GM12865 (cell line): Measurements from ENCODE around the gene RNU11.
"Not testable (repeated sequence)": the region's sequence is repeated elsewhere in the genome, so short reads cannot be mapped to it uniquely, and the experiment has no call there.

Source experiments
- DNase-seq: peaks from one replicate; pipeline ENCODE4 v3.0.0; 2010; ENCODE audit warnings: low read depth
- H3K4me3 ChIP-seq: 2 replicates; pipeline ENCODE4 v1.5.1; 2011; ENCODE audit warnings: mild to moderate bottlenecking, low read depth, low read length, control low read depth
- TF ChIP-seq, protein P1 (sequence below): IDR thresholded peaks from 2 replicates; pipeline ENCODE4 v1.5.1; 2011; ENCODE audit warnings: low read length, control low read depth, low read depth, inconsistent platforms; ENCODE audit not compliant: insufficient read depth; ENCODE audit errors: missing control alignments

The RNU11 gene

GRCh38 chr1:28684937-28685336 is 36.5 kb downstream of the RNU11 start:
- H3K4me3 ChIP-seq = no peak overlapping the region
- TF ChIP-seq, protein P1, sequence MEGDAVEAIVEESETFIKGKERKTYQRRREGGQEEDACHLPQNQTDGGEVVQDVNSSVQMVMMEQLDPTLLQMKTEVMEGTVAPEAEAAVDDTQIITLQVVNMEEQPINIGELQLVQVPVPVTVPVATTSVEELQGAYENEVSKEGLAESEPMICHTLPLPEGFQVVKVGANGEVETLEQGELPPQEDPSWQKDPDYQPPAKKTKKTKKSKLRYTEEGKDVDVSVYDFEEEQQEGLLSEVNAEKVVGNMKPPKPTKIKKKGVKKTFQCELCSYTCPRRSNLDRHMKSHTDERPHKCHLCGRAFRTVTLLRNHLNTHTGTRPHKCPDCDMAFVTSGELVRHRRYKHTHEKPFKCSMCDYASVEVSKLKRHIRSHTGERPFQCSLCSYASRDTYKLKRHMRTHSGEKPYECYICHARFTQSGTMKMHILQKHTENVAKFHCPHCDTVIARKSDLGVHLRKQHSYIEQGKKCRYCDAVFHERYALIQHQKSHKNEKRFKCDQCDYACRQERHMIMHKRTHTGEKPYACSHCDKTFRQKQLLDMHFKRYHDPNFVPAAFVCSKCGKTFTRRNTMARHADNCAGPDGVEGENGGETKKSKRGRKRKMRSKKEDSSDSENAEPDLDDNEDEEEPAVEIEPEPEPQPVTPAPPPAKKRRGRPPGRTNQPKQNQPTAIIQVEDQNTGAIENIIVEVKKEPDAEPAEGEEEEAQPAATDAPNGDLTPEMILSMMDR = no peak
- DNase-seq = no peak

DNA sequence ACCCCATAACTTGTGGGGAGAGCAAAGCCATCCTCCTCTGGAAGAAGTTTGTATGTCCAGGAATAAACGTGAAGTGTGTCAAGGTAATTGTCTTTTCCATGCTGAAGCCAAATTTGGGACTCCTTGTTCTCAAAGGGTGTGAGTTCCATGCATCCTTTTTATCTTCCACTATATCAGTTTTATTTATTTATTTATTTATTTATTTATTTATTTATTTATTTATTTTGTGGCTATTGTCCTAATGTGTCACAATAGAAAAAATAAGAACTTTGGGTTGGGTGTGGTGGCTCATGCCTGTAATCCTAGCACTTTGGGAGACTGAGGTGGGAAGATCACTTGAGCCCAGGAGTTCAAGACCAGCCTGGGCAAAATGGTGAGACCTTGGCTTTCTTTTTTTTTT is 43.2 kb downstream of the RNU11 start:
- not testable (repeated sequence) for DNase-seq, H3K4me3 ChIP-seq
